T-cell (primary cell): Measurements from ENCODE around the gene TEX44. TPM values are rescaled to one million over a fixed set of nuclear protein-coding genes. Genes with fewer than 3 reads are reported as not detected.
"Not testable (repeated sequence)": the region's sequence is repeated elsewhere in the genome, so short reads cannot be mapped to it uniquely, and the experiment has no call there.

Source experiments
- ATAC-seq, 4 experiments: fragments of 200-7000 bp in 3 of 4; fragments of 150-1000 bp in 1 of 4; cut with Tn5 transposase; replicated peaks in 1 of 4; 1 replicate in 3 of 4; 2 replicates in 1 of 4; pipeline ENCODE4 v1.10.0; 2021; ENCODE audit warnings: moderate library complexity in 3 of 4, mild to moderate bottlenecking in 2 of 4, moderate number of reproducible peaks in 1 of 4
- CTCF ChIA-PET, 2 donors: fragments of 300-600 bp; sonication (Branson Sonifier 250); formaldehyde crosslinking; loops; one replicate each; lab custom pipeline; 2022; ENCODE audit warnings: antibody characterized with exemption in 2 of 2; lab: Charles Lee
- POLR2A ChIA-PET, 2 donors: fragments of 300-600 bp; sonication (Branson Sonifier 250); formaldehyde crosslinking; loops; one replicate each; lab custom pipeline; 2022; ENCODE audit warnings: antibody characterized with exemption in 2 of 2; lab: Charles Lee
- DNase-seq, 35 experiments: peaks; one replicate each; pipeline versions ENCODE4 v3.0.0 to v3.0.0-alpha.2; 2013 to 2023
- H3K27ac ChIP-seq: one replicate; pipeline ENCODE4 v1.5.1; 2013; ENCODE audit warnings: low read length
- H3K27me3 ChIP-seq, 2 experiments: replicated peaks in 1 of 2; 1 replicate in 1 of 2; 2 replicates in 1 of 2; pipeline versions ENCODE4 v1.6.1 to v1.7.0; 2013; ENCODE audit warnings: low read length in 1 of 2, mixed read lengths in 1 of 2; ENCODE audit not compliant: control insufficient read depth in 2 of 2, insufficient read depth in 2 of 2; ENCODE audit errors: extremely low read depth in 1 of 2
- H3K36me3 ChIP-seq, 2 donors: 1 replicate in 1 of 2; 2 replicates in 1 of 2; pipeline versions ENCODE4 v1.6.1 to v1.7.0; 2013; ENCODE audit warnings: low read length in 1 of 2; ENCODE audit not compliant: control insufficient read depth in 2 of 2, insufficient read depth in 1 of 2; ENCODE audit errors: extremely low read depth in 1 of 2
- H3K4me1 ChIP-seq, 2 experiments: 1 replicate in 1 of 2; 2 replicates in 1 of 2; pipeline versions ENCODE4 v1.6.1 to v1.7.0; 2013; ENCODE audit warnings: low read length in 2 of 2, mixed read lengths in 1 of 2; ENCODE audit not compliant: insufficient read depth in 2 of 2, control insufficient read depth in 1 of 2; ENCODE audit errors: extremely low read depth in 1 of 2
- H3K4me3 ChIP-seq, 2 donors: 1 replicate in 1 of 2; 2 replicates in 1 of 2; pipeline versions ENCODE4 v1.5.1 to v1.7.0; 2013; ENCODE audit warnings: mild to moderate bottlenecking in 2 of 2, low read length in 1 of 2, moderate library complexity in 1 of 2; ENCODE audit not compliant: control insufficient read depth in 1 of 2; ENCODE audit errors: extremely low read depth in 1 of 2
- H3K9me3 ChIP-seq: 2 replicates; pipeline ENCODE4 v1.7.0; 2013
- H3K27ac Mint-ChIP-seq, 2 donors: one replicate each; pipeline ENCODE4 v1.8.0; 2020 to 2021; ENCODE audit warnings: mild to moderate bottlenecking in 2 of 2, mixed read lengths in 2 of 2
- H3K27me3 Mint-ChIP-seq, 2 donors: one replicate each; pipeline ENCODE4 v1.8.0; 2021 to 2022; ENCODE audit warnings: mixed read lengths in 2 of 2
- H3K36me3 Mint-ChIP-seq: one replicate; pipeline ENCODE4 v1.8.0; 2021; ENCODE audit warnings: mixed read lengths
- H3K4me1 Mint-ChIP-seq, 3 donors: one replicate each; pipeline ENCODE4 v1.8.0; 2020 to 2022; ENCODE audit warnings: mixed read lengths in 3 of 3, mild to moderate bottlenecking in 1 of 3
- H3K4me3 Mint-ChIP-seq, 3 donors: one replicate each; pipeline ENCODE4 v1.8.0; 2020 to 2022; ENCODE audit warnings: mild to moderate bottlenecking in 3 of 3, mixed read lengths in 3 of 3, moderate library complexity in 3 of 3
- H3K9me3 Mint-ChIP-seq, 3 donors: one replicate each; pipeline ENCODE4 v1.8.0; 2020 to 2022; ENCODE audit warnings: mixed read lengths in 3 of 3
- WGBS: methylation state at CpG from one replicate; pipeline ENCODE4 v1.1.5; 2013; ENCODE audit warnings: missing lambda C conversion rate; ENCODE audit not compliant: insufficient coverage; 5-methylcytosine and 5-hydroxymethylcytosine counted together
- total RNA-seq, 35 experiments: library from RNA in 6 of 35; stranded (reverse) in 6 of 35; fragments of 120-200 nt in 1 of 35; gene quantifications; one replicate each; pipeline versions ENCODE4 v1.2.1 to v1.2.4 and lab custom pipeline; 2013 to 2026

Gene TEX44
- total RNA-seq, 5 donors from 2014 or later (not counting 1 experiment from before 2014, with no cell fraction given): not detected

- H3K27me3 ChIP-seq, H3K27ac ChIP-seq, H3K4me1 ChIP-seq, CTCF ChIA-PET, H3K4me1 Mint-ChIP-seq, H3K36me3 ChIP-seq, H3K4me3 ChIP-seq, POLR2A ChIA-PET, H3K4me3 Mint-ChIP-seq, H3K27me3 Mint-ChIP-seq, H3K9me3 ChIP-seq, H3K27ac Mint-ChIP-seq, H3K36me3 Mint-ChIP-seq, DNase-seq, H3K9me3 Mint-ChIP-seq, ATAC-seq: not testable (repeated sequence)
- 100% methylated on average over 1 of the region's 1 CpG for WGBS
These were observed 4.9 kb upstream of the TEX44 start for GRCh38 chr2:231587744-231588143.

- no peaks in the 10 kb centered on the region for H3K9me3 Mint-ChIP-seq
- H3K27me3 Mint-ChIP-seq: no peaks in the 10 kb centered on the region
- H3K4me1 Mint-ChIP-seq: no peaks in the 10 kb centered on the region
- 100% methylated on average over 1 of the region's 7 CpGs for WGBS
- Histone ChIP-seq H3K4me1 (no peaks in the 10 kb centered on the region), H3K36me3 (no peaks in the 10 kb centered on the region), H3K9me3 (no peaks in the 10 kb centered on the region), H3K4me3 (no peak overlapping the region), H3K27ac (no peak overlapping the region), H3K27me3 (peaks cover 0 to 13% of the 10 kb centered on the region in 2 experiments)
- ATAC-seq (no peak), DNase-seq (no peak)
- ChIA-PET POLR2A (no interaction called here), CTCF (interaction anchor here in 1 of 2 donors (1.2 kb wide), 1 partner anchor 12 kb away, joined by 4 read pairs; no protein-coding TSS in a partner anchor)
- H3K36me3 Mint-ChIP-seq: no peaks in the 10 kb centered on the region
- no peak overlapping the region for H3K27ac Mint-ChIP-seq
- H3K4me3 Mint-ChIP-seq: no peak overlapping the region
These were observed 3.0 kb upstream of the TEX44 start for GRCh38 chr2:231589656-231590055.

DNA sequence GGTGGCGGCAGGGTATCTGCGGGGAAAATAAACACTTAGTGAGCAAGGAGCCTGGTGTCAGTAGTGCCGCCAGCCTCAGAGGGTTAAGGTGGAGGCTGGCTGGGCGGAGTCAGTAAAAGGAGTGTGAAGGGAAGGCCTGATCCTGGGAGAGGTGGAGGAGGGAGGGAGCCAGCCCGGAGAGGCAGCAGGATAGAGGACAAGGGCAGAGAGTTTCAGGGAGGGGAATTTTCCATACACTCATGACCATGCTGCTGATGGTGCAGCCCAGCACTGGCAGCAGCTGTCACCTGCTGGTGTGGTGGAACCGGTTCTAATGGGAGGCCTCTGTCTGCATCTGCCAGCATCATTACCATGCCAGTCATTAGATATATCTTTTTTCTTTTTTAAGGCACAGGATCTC, 2.0 kb upstream of the TEX44 start:
- Mint-ChIP-seq H3K4me1 (no peaks in the 10 kb centered on the region), H3K36me3 (no peaks in the 10 kb centered on the region), H3K9me3 (no peaks in the 10 kb centered on the region), H3K27ac (no peak overlapping the region), H3K4me3 (no peak overlapping the region), H3K27me3 (no peaks in the 10 kb centered on the region)
- Histone ChIP-seq H3K4me3 (no peak overlapping the region), H3K27me3 (peaks cover 0 to 14% of the 10 kb centered on the region in 2 experiments), H3K36me3 (no peaks in the 10 kb centered on the region), H3K4me1 (no peaks in the 10 kb centered on the region), H3K9me3 (no peaks in the 10 kb centered on the region), H3K27ac (no peak overlapping the region)
- POLR2A ChIA-PET: no interaction called here
- DNase-seq (no peak), ATAC-seq (no peak)
- CTCF ChIA-PET: interaction anchor here in 1 of 2 donors (0.5 kb wide), 1 partner anchor 138 kb away, joined by 5 read pairs; no protein-coding TSS in a partner anchor
- 87% methylated on average over 4 of the region's 6 CpGs for WGBS

- ATAC-seq (no peak), DNase-seq (no peak)
- POLR2A ChIA-PET: interaction anchor here in 1 of 2 donors (0.5 kb wide), 1 partner anchor 1763 kb away, joined by 3 read pairs; no protein-coding TSS in a partner anchor
- no peaks in the 10 kb centered on the region for H3K9me3 ChIP-seq
- CTCF ChIA-PET: no interaction called here
- Mint-ChIP-seq H3K4me3 (no peak overlapping the region), H3K27me3 (no peaks in the 10 kb centered on the region), H3K4me1 (no peaks in the 10 kb centered on the region), H3K9me3 (no peaks in the 10 kb centered on the region), H3K27ac (no peak overlapping the region), H3K36me3 (no peaks in the 10 kb centered on the region)
- peaks cover 0 to 14% of the 10 kb centered on the region in 2 experiments for H3K27me3 ChIP-seq
- H3K27ac ChIP-seq: no peak overlapping the region
- H3K4me3 ChIP-seq: no peak overlapping the region
- no peaks in the 10 kb centered on the region for H3K4me1 ChIP-seq
- 86% methylated on average over 11 of the region's 16 CpGs for WGBS
- no peaks in the 10 kb centered on the region for H3K36me3 ChIP-seq
These were observed 1.0 kb downstream of the TEX44 start for GRCh38 chr2:231593666-231594065.

- H3K27ac Mint-ChIP-seq: no peak overlapping the region
- no peaks in the 10 kb centered on the region for H3K27me3 Mint-ChIP-seq
- H3K4me1 Mint-ChIP-seq: peaks cover 0 to 3% (median 3%) of the 10 kb centered on the region in 3 donors
- H3K36me3 Mint-ChIP-seq: no peaks in the 10 kb centered on the region
- no peak overlapping the region for H3K4me3 Mint-ChIP-seq
- Histone ChIP-seq H3K36me3 (no peaks in the 10 kb centered on the region), H3K4me3 (no peak overlapping the region), H3K9me3 (no peaks in the 10 kb centered on the region), H3K4me1 (peaks cover 0 to 4% of the 10 kb centered on the region in 2 experiments), H3K27ac (no peak overlapping the region), H3K27me3 (peaks cover 0 to 14% of the 10 kb centered on the region in 2 experiments)
- DNase-seq: peak in 1 of 35 experiments; percentile 31
- WGBS: 93% methylated on average over 12 of the region's 18 CpGs
- ChIA-PET CTCF (interaction anchor here in 1 of 2 donors (0.8 kb wide), 1 partner anchor 16 kb away, joined by 3 read pairs; no protein-coding TSS in a partner anchor), POLR2A (interaction anchor here in 1 of 2 donors (0.6 kb wide), 1 partner anchor 32 kb away, joined by 3 read pairs; no protein-coding TSS in a partner anchor)
- no peaks in the 10 kb centered on the region for H3K9me3 Mint-ChIP-seq
- no peak for ATAC-seq
These were observed 4.4 kb downstream of the TEX44 start for GRCh38 chr2:231597014-231597611.

DNA sequence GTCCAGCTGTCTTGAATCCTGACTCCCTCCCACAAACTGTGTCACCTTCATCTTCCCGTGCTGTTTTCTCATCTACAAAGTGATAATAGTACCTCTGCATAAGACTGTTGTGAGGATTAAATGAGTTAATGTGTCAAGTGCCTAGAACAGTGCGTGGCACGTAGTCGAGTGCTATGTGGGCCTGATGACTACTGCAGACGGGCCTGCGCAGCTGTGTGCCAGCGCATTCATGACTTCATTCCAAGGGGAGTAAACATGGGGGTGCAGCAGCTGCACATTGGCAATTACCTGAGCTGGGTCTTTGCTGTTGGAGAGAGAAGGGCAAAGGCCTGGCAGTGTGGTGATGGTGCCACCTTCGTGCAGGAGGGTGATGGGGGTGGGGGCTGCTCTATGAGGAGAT, 5.0 kb downstream of the TEX44 start:
- no peak for ATAC-seq
- Histone ChIP-seq H3K36me3 (no peaks in the 10 kb centered on the region), H3K27me3 (peaks cover 0 to 14% of the 10 kb centered on the region in 2 experiments), H3K4me3 (no peak overlapping the region), H3K4me1 (peaks cover 0 to 4% of the 10 kb centered on the region in 2 experiments), H3K27ac (no peak overlapping the region), H3K9me3 (no peaks in the 10 kb centered on the region)
- ChIA-PET CTCF (interaction anchor here (0.8 to 1.3 kb wide), 2 partner anchors 14 to 16 kb away, joined by 3 read pairs; no protein-coding TSS in a partner anchor), POLR2A (no interaction called here)
- Mint-ChIP-seq H3K27ac (no peak overlapping the region), H3K4me3 (no peak overlapping the region), H3K27me3 (no peaks in the 10 kb centered on the region), H3K9me3 (no peaks in the 10 kb centered on the region), H3K4me1 (peaks cover 0 to 3% (median 3%) of the 10 kb centered on the region in 3 donors), H3K36me3 (no peaks in the 10 kb centered on the region)
- 90% methylated on average over 7 of the region's 8 CpGs for WGBS
- DNase-seq: no peak
